Measurements from ENCODE around the gene LMX1A. TPM values are rescaled to one million over a fixed set of nuclear protein-coding genes. Genes with fewer than 3 reads are reported as not detected.

Gene LMX1A
- polyA plus RNA-seq, 1 donor from 2014 or later: 0.47 TPM

DNA sequence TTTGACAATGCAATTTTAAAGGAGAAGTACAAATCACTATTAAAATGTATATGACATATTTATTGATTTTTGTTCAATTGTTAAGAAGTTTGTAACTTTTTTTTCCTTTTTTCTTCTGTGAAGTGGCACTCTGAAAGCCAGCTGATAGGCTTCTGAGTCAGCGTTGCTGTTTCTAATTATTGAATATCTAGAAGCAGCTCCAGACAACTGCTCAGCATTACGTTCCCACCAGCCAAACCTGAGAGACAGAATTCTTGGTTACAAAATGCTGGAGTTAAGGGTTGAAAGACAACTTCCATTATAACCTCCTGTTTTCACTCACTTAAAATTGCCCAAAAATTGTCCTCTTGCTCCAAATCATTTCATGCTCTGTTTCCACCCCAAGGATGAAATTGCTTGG lies 31.4 kb upstream of the LMX1A start:
- no peak overlapping the region for H3K4me2 ChIP-seq (ENCODE audit: low read length)
- TF ChIP-seq MXI1 (conservative IDR thresholded peaks at IDR 0.05; ENCODE audit: poor library complexity, severe bottlenecking) (no peak), EZH2 (IDR thresholded peaks at IDR 0.05; ENCODE audit: borderline replicate concordance, insufficient read depth, low read length, poor library complexity, severe bottlenecking) (no peak), SMC3 (conservative IDR thresholded peaks at IDR 0.05; ENCODE audit: poor library complexity) (no peak), POLR2AphosphoS5 (IDR thresholded peaks at IDR 0.05) (no peak), RAD21 (conservative IDR thresholded peaks at IDR 0.05) (no peak), CTCF (IDR thresholded peaks at IDR 0.05; ENCODE audit: poor library complexity, severe bottlenecking) (no peak), EP300 (conservative IDR thresholded peaks at IDR 0.05; ENCODE audit: poor library complexity, severe bottlenecking) (no peak), TAF1 (IDR thresholded peaks at IDR 0.05; ENCODE audit: low read depth) (no peak)
- TF ChIP-seq, protein P1, sequence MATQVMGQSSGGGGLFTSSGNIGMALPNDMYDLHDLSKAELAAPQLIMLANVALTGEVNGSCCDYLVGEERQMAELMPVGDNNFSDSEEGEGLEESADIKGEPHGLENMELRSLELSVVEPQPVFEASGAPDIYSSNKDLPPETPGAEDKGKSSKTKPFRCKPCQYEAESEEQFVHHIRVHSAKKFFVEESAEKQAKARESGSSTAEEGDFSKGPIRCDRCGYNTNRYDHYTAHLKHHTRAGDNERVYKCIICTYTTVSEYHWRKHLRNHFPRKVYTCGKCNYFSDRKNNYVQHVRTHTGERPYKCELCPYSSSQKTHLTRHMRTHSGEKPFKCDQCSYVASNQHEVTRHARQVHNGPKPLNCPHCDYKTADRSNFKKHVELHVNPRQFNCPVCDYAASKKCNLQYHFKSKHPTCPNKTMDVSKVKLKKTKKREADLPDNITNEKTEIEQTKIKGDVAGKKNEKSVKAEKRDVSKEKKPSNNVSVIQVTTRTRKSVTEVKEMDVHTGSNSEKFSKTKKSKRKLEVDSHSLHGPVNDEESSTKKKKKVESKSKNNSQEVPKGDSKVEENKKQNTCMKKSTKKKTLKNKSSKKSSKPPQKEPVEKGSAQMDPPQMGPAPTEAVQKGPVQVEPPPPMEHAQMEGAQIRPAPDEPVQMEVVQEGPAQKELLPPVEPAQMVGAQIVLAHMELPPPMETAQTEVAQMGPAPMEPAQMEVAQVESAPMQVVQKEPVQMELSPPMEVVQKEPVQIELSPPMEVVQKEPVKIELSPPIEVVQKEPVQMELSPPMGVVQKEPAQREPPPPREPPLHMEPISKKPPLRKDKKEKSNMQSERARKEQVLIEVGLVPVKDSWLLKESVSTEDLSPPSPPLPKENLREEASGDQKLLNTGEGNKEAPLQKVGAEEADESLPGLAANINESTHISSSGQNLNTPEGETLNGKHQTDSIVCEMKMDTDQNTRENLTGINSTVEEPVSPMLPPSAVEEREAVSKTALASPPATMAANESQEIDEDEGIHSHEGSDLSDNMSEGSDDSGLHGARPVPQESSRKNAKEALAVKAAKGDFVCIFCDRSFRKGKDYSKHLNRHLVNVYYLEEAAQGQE (IDR thresholded peaks at IDR 0.05; ENCODE audit: borderline replicate concordance): no peak
- H3K9ac ChIP-seq (ENCODE audit: low read length): no peak overlapping the region

GRCh38 chr1:165387505-165387904 lies 31.0 kb upstream of the LMX1A start:
- TF ChIP-seq EZH2 (IDR thresholded peaks at IDR 0.05; ENCODE audit: borderline replicate concordance, insufficient read depth, low read length, poor library complexity, severe bottlenecking) (no peak), MXI1 (conservative IDR thresholded peaks at IDR 0.05; ENCODE audit: poor library complexity, severe bottlenecking) (no peak), SMC3 (conservative IDR thresholded peaks at IDR 0.05; ENCODE audit: poor library complexity) (no peak), EP300 (conservative IDR thresholded peaks at IDR 0.05; ENCODE audit: poor library complexity, severe bottlenecking) (no peak), RAD21 (conservative IDR thresholded peaks at IDR 0.05) (no peak), CTCF (IDR thresholded peaks at IDR 0.05; ENCODE audit: poor library complexity, severe bottlenecking) (no peak), POLR2AphosphoS5 (IDR thresholded peaks at IDR 0.05) (no peak)
- TF ChIP-seq, protein P1 (IDR thresholded peaks at IDR 0.05; ENCODE audit: borderline replicate concordance): no peak
- H2AFZ ChIP-seq (ENCODE audit: low read depth, low read length): no peak overlapping the region
- no peak overlapping the region for H3K9ac ChIP-seq (ENCODE audit: low read length)
- H3K79me2 ChIP-seq (replicated peaks; ENCODE audit: insufficient read depth, low read length): no peaks in the 10 kb centered on the region
- H3F3A ChIP-seq (ENCODE audit: insufficient read depth, low read length, poor library complexity, severe bottlenecking): no peaks in the 10 kb centered on the region
- no peak overlapping the region for H3K4me2 ChIP-seq (ENCODE audit: low read length)
- no peaks in the 10 kb centered on the region for H3K9me2 ChIP-seq (ENCODE audit: insufficient read depth, low read length)
- H3K9me3 ChIP-seq (ENCODE audit: low read length): no peaks in the 10 kb centered on the region
- H3K27me3 ChIP-seq (ENCODE audit: insufficient read depth, low read depth, low read length): no peaks in the 10 kb centered on the region
- H4K20me1 ChIP-seq (ENCODE audit: insufficient read depth): no peaks in the 10 kb centered on the region
- H3K27ac ChIP-seq (ENCODE audit: low read length): no peak overlapping the region
- no peak overlapping the region for H3K4me3 ChIP-seq (ENCODE audit: low read length)
- no peaks in the 10 kb centered on the region for H3K36me3 ChIP-seq (ENCODE audit: insufficient read depth, low read length)

More for the DNA sequence above, 31.4 kb upstream of the LMX1A start:
- H2AFZ ChIP-seq (ENCODE audit: low read depth, low read length): no peak overlapping the region
- H4K20me1 ChIP-seq (ENCODE audit: insufficient read depth): no peaks in the 10 kb centered on the region
- H3K27ac ChIP-seq (ENCODE audit: low read length): no peak overlapping the region
- no peaks in the 10 kb centered on the region for H3K9me2 ChIP-seq (ENCODE audit: insufficient read depth, low read length)
- H3K79me2 ChIP-seq (replicated peaks; ENCODE audit: insufficient read depth, low read length): no peaks in the 10 kb centered on the region
- no peaks in the 10 kb centered on the region for H3K27me3 ChIP-seq (ENCODE audit: insufficient read depth, low read depth, low read length)
- H3K36me3 ChIP-seq (ENCODE audit: insufficient read depth, low read length): no peaks in the 10 kb centered on the region
- no peaks in the 10 kb centered on the region for H3K9me3 ChIP-seq (ENCODE audit: low read length)
- no peak overlapping the region for H3K4me3 ChIP-seq (ENCODE audit: low read length)
- no peaks in the 10 kb centered on the region for H3F3A ChIP-seq (ENCODE audit: insufficient read depth, low read length, poor library complexity, severe bottlenecking)

Measured in neural cell (in vitro differentiated cells).